GM18517 (cell line): ENCODE results near the gene TTLL4.

Experiments
- ATAC-seq: cut with Tn5 transposase; IDR thresholded peaks from one replicate; pipeline ENCODE4 v1.9.1; 2021; ENCODE audit warnings: mild to moderate bottlenecking, moderate library complexity; ENCODE audit not compliant: unreplicated experiment

Gene TTLL4

DNA sequence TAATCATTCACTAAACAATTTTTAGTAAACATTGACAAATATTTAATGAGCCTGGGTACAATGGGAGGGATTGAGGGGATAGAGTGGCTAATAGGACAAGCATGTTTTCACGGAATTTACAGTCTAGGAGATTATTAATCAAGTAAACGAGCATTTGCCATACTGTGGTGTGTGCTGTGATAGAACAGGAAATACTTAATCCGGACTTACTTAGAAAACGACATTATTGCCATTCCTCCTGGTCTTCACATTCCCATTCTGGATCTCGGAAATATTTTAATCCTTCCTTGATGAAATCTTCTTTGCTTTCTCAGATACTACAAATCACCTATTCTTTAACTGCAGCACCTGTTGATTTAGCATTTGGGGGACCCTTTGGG is 905 bp downstream of the TTLL4 start:
- no peak for ATAC-seq

DNA sequence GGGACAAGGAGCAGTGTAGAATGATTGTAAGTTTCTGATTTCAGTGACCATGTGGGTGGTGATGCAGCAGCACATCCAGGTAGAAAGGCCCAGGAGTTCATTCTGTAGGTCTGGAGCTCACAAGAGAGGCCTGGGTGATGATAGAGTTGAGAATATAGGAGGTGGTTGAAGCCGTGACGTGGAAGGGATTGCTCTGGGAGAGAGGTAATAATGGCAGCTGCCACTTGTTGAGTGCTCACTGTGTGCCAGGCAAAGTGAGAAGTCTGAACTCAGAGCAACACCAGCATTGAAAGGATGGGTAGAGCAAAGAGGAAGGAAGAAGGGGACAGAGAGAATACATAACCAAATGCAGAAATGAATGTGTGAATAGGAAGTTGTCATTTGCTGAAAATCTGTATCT is 3.3 kb downstream of the TTLL4 start:
- no peak for ATAC-seq

DNA sequence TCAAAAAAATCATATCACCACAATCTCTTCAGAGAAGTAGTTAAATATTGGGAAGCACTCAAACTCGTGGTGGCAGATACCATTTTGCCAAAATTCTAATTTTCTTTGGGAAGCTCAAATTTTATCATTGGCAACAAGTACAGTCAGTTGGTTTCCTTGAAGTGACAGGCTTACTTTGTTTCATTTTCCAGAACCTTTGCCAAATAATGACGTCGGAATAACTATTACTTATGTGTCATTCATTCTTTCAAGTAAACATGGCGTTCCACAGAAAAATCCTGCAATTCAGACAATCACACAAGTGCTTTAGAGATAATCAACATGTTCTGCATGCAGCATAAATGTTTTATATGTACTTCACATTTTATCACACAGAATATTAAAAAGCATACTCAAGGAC is 5.4 kb downstream of the TTLL4 start:
- ATAC-seq, result no peak

DNA sequence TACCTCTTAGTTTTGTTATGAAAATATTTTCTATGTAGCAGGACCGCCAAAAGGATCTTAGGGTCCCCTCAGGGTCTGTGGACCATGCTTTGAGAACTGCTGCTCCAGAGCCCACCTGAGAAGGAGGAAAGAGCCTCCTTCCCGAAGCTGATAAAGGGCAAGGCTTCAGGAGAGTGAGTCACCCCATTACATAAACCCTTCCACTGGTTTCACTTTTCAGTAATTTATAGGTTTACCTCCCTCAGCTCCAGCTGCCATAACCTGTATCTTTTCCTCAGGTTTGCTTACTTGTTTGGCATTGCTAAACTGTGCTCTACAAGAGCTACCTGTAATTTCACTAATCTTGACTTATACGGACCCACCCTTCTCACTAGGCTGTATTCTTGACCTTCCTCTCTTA is 6.6 kb downstream of the TTLL4 start:
- ATAC-seq, result no peak

DNA sequence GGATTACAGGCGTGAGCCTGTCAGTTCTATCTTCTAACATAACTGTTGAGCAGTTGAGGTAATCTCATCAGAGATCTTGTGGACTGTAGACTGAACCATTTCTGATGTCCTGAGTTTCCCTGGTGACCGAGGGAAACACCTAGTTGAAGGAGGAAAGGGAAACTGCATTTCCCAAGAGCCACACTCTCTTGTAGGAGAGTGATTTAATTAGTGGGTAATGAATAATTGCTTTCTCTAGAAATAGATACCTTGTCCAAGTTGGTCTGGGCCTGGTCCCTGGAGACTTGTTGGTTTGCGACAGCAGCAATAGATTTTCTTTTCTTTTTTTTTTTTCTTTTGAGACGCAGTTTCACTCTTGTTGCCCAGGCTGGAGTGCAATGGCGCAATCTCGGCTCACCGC is 7.4 kb downstream of the TTLL4 start:
- no peak for ATAC-seq

DNA sequence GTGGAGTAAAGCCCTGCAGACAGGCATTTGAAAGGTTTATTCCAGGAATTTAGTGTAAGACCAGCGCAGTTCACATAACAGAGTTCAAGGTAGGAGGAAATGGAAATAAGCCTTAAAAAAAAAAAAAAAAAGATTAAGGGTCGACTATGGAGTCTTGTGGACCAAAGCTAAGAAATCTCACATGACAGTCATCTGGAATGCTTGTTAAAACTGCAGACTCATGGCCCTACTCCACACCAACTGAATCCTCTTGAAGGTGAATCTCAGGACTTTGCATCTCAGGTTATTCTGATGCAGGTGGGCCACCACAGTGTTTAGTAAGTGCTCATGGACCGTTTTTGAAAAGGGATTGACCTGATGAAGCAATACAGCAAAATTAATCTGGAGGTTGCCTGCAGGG is 8.8 kb downstream of the TTLL4 start:
- no peak for ATAC-seq

DNA sequence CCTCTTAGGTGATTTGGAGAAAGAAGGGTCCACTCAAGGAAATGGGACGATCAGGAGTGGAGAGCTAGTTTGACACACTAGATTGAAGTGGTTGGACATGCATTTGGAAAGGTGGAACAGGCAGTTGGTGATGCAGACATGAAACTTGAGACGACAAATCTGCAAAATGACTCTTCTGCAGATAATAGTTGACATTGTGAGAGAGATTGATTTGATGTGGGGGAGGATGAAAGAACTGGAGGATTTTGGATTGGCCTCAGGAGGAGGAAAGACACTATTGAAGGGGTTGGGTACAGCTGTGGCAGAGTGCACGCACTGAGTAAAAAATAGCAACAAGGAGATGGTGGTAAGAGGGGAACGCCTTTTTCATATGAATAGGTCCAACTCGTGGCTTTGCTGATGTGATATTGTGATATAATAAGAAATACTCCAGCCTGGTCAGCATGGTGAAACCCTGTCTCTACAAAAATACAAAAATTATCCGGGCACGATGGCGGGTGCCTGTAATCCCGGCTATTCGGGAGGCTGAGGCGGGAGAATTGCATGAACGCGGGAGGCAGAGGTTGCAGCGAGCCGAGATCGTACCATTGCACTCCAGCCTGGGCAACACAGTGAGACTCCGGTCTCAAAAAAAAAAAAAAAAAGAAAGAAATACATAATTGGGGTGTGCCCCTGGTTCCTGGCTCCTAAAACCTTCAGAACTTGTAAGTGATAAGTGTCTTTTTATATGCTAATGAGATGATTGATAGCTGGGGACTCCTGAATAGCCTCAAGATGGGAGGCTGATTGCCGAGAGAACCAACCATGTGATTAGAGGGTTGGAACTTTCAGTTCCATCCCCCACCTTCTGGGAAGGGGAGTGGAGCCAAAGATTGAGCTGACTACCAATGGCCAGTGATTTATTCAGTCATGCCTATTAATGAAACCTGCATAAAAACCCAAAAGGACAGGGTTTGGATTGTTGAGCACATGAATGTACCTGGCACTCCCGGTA is 9.7 kb downstream of the TTLL4 start:
- ATAC-seq, result no peak

DNA sequence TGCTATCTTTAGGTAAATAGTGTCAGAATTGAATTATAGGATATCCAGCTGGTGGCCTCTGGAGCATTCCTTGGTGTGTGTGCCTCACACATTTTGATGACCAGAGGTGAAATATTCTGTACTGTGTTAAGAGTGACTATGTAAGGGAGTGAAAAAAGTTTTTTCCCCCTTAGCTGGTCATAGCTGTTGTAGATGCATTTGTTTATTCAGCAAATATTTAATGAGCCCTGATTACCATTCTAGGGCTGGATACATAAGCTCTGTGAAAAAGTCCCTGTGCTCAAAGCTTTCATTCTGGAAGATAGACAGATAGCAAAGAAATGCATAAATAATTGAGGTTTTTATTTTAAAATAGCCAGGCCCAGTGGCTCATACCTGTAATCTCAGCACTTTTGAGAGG is 10.9 kb downstream of the TTLL4 start:
- no peak for ATAC-seq

DNA sequence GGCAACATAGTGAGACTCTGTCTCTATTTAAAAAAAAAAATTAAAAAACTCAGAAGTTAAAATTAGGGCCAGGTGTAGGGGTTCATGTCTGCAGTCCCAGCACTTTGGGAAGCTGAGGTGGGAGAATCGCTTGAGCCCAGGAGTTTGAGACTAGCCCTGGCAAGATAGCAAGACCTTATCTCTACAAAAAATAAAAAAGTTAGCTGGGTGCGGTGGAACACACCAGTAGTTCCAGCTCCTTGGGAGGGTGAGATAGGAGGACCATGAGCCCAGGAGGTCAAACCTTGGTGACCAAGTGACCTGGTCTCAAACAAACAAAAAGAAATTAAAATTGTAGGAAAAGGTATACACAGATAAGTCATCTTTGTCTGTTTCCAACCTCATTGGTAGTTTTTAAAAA is 11.3 kb downstream of the TTLL4 start:
- no peak for ATAC-seq

DNA sequence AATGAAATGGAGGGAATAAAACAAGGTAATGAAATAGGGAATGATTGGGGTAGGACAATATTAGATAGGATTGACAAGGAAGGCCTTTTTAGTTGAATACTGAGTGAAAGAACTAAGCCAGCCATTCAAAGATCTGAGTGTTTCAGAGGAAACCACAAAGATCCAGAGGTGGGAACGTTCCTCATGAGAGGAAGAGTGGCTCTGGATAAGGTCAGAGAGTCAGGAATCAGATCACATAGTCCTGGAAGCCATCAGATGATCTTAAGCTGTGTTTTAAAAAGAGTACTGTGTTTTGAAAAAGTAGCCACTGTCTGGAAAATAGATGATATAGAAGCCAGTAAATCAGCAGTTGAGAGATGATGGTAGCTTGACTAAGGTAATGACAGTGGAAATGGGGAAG is 11.8 kb downstream of the TTLL4 start:
- no peak for ATAC-seq

DNA sequence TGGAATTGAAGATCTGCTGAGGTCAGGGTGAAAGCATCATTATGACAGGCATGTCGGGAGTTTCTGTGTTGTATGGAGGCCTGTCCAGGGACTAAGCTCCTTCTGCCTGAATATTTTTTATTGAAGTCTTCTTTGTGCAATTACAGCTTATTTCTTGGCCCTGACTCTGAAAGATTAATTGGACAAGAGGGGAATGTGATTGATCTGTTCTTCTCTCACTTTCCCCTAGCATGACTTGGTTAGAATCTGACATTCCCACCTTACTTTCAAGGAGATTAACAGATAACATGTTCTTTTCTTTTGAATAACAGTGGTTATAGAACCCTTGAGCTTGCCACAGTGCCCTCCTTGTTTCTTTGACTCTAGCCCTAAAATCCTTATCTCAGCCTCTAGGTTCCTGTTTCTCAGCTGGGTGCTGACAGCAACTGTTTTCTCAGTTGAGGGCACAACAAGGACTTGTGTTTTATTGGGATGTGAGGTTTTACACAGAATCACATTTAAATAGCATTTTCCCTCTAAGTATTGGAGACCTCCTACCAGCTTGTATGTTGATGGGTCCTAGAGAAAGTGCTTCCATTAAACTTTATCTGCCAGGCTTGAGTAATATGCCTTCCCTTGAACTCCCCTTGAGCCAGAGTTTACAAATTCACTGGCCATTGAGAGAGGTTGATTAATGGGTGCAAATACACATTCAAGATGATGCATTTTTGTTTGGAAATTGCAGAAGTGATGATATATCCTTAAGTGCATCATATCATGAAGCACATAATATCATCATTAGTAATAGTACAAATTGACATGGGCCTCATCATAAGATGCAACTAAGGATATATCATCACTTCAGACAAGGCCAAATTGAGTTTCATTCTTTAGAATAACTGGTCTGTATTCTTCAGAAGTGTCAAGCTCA is 12.5 kb downstream of the TTLL4 start:
- ATAC-seq, result no peak

DNA sequence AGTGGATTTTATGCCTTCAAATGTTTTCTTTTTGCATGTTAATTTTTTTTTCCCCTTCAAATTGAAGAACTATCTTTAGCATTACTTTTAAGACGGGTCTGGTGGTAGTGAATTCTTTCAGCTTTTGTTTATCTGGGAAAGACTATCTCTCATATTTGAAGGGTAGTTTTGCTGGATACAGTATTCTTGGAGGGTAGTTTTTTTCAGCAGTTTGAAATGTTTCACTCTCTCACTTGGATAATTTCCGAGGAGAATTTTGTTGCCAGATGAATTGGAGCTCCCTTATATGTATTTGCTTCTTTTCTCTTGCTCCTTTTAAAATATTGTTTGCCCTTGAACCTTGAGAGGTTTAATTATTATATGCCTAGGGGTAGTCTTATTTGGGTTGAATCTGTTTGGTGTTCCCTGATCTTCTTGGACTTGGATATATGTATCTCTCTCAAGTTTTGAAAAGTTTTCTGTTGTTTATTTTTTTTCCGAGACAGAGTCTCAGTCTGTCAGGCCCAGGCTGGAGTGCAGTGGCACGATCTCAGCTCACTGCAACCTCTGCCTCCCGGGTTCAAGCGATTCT is 15.5 kb downstream of the TTLL4 start:
- ATAC-seq, result no peak

DNA sequence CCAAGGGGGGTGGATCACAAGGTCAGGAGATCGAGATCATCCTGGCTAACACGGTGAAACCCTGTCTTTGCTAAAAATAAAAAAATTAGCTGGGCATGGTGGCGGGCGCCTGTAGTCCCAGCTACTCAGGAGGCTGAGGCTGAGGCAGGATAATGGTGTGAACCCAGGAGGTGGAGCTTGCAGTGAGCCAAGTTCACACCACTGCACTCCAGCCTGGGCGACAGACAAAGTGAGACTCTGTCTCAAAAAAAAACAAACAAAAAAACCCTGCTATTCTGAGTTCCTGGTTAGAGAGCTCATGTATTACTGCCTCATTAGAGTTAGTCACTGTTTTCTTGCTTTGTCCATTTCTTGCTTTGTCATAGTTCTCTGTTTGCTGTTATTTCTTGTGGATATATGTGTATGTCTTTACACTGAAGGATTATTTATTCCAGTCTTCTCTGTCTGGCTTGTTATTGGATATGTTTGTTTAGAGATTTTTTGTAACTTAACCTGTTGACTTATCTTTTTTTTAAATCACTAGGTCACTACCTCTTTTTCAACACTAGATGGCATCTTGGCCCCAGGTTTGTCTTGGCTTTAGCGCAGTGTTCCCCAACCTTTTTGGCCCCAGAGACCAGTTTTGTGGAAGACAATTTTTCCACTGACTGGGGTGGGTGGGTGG is 17.0 kb downstream of the TTLL4 start:
- no peak for ATAC-seq

DNA sequence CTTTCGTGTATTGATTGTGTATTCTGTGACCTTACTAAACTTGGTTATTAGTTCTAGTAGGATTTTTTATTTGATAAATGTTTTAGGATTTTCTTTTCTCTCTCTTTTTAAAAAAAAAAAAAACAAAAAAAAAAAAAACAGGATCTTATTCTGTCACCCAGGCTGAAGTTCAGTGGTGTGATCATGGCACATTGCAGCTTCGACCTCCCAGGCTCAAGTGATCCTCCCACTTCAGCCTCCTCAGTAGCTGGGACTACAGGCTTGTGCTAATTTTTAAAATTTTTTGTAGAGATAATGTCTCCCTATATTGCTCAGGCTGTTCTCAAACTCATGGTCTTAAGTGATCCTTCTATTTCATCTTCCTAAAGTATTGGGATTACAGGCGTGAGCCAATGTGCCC is 19.0 kb downstream of the TTLL4 start:
- no peak for ATAC-seq

DNA sequence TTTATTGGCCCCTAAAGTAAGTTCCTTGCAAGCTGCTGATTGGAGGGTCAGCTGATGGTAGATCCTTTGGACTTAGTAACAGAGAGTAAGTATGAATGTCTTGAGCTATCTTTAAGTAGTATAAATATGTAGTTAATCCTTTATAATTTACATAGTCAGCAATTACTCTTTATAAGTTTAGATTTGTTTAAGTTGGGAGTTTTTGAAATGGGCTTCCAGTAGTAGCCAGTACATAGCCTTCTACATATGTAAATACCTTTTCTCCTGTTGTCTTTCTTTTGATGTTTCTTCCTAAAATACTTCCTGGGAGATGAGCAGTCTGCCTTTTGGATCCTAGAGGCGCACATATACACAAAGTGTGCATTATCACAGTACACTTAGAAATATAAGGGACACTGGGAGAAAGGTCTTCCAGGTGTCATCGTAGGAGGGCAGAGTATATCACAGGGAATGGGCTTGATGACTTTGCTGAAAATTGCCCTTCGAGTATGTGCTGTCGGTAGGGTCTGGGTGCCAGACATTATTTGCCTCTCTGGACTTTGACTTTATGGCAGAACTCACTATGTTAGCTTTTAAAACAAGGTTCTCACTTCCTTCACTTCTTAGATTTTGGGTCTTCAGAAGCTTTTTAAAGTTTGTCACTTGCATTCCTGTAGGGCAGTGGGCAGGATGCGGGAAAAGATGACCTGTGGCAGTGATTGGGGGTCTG is 21.6 kb downstream of the TTLL4 start:
- no peak for ATAC-seq

DNA sequence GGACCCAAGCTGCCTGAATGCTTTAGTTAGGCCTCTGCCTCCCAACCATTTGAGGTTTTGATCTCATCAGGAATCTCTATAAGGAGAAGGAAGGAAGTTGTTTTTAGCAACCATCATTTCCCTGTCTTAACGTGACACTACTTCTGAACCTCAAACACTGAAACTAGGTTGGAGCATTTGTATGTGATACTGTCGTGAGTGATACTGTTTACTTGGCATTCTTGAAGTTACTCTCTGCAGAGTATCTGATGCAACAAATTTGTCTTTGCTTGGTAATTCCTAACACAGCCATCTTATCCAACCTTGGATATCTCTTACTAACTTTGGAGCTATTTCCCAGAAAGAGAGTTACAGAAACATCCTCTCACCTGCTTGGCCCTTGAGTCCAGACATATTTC is 22.1 kb downstream of the TTLL4 start:
- no peak for ATAC-seq

DNA sequence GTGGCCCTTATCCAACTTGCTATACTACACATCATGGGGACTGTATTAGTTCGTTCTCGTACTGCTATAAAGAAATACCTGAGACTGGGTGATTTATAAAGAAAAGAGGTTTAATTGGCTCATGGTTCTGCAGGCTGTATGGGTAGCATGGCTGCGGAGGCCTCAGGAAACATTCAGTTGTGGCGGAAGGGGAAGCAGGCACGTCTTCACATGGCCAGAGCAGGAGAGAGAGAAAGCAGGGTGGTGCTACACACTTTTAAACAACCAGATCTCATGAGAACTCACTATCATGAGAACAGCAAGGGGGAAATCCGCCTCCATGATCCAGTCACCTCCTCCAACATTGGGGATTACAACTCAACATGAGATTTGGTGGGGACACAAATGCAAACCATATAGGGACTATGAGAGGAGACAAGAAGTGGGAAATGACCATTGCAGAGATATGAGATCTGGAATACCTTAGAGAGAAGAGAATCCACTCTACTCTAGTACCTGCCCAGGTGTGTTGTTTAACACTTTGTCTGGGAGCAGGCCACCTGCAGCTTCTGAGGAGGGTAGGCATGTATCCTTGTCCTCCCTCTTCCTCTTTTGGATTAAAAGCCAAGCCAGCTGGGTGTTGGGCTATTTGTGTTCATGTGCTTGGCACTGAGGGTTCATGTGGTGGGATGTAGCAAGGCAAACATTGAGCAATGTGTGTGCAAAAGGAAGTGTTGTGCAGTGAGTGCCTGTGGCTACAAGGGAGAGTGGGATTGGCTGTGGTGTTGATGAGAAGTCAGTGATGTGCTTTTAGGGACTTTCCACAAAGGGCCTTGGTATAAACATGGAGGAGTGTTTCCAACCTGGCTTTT is 22.8 kb downstream of the TTLL4 start:
- ATAC-seq, result peak; percentile 73

DNA sequence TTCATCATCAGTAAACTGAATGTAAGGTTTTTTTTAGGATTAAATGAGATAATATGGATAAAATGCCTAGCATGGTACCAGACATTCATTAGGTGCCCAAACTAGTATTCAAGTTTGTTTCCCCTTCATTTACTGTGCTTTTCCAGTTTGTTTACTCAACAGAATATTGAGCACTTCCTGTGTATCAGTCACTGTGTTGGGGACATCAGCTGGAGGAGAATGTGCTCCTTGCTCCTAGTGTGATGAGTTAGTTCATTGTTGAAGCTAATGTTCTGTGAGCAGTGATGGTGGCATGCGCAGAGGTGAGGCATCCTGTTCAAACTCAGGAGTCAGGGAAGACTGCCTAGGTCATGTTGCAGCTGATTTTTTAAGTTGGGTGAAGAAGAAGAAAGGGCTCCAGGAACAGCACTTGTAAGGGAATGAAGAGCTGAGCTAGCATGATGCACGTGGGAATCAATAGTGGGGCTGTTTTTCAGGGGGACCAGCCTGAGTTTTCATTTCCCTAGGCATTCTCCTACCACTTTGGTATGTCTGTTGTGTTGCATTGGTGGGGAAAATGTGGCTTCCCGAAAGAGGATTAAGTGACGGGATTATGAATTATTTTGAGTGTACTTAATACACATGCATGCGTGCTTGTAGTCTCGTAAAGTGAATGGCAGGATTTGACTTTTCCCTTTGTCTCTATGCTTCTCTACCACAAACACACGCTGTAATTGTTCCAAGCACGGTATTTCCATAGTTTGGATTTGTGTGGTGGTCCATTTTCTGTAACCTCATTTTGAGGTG is 23.7 kb downstream of the TTLL4 start:
- ATAC-seq, result no peak

DNA sequence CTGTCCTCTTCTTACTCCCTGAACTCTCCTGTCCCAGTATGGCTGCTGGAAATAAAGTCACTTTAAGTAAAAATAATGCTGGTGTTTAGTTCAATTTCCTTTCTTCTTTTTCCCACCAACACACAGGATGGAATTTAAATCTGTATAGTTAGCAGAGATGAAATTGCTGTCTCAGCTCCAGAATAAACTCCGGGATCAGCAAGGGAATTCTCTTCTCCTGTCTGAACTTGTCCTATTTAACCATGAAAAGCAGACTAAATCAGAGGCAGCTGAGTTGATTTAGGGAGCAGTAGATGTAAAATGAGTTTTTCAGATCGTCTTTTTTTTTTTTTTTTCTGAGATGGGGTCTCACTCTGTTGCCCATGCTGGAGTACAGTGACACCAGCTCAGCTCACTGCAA is 25.9 kb downstream of the TTLL4 start:
- ATAC-seq, result no peak
